SH-SY5Y (cell line): ENCODE data around the gene AFAP1L2.

Experiments used
- GATA2 ChIP-seq: IDR thresholded peaks from 2 replicates; pipeline ENCODE4 v1.6.1; 2011; ENCODE audit warnings: mild to moderate bottlenecking, low read depth, low read length
- GATA3 ChIP-seq: IDR thresholded peaks from 2 replicates; pipeline ENCODE4 v1.6.1; 2011; ENCODE audit warnings: low read depth, mild to moderate bottlenecking, low read length, moderate library complexity

GRCh38 chr10:114250236-114250635, 154.1 kb downstream of the AFAP1L2 start:
- TF ChIP-seq GATA2 (no peak), GATA3 (no peak)
